GM10248 (cell line): ENCODE results near the gene BDP1.
"Not testable (repeated sequence)": the region's sequence is repeated elsewhere in the genome, so short reads cannot be mapped to it uniquely, and the experiment has no call there.

Experiments
- CTCF ChIA-PET: fragments of 300-600 bp; sonication (Branson Sonifier 250); formaldehyde crosslinking; extraction: SDS; loops from one replicate; lab custom pipeline; 2021; ENCODE audit warnings: antibody characterized with exemption; lab: Yijun Ruan, JAX
- POLR2A ChIA-PET: fragments of 350-650 bp; sonication (Branson Sonifier 250); formaldehyde crosslinking; extraction: SDS; loops from one replicate; lab custom pipeline; 2020; ENCODE audit warnings: antibody characterized with exemption; lab: Yijun Ruan, JAX
- DNase-seq: peaks from one replicate; pipeline ENCODE4 v3.0.0; 2012; ENCODE audit errors: extremely low spot score
- CTCF ChIP-seq: IDR thresholded peaks from 2 replicates; pipeline ENCODE4 v1.5.1; 2012; ENCODE audit warnings: mild to moderate bottlenecking, low read depth; ENCODE audit errors: extremely low read depth, missing control alignments, control extremely low read depth

Gene BDP1

GRCh38 chr5:71455427-71456361, at the start of gene BDP1:
Gene BDP1 (plus strand): TSS chr5:71455651. CDS start chr5:71455878, 227 bp downstream.
- CTCF ChIA-PET = interaction anchor here (1.6 kb wide), 2 partner anchors 16 to 21 kb away, joined by 3 to 4 read pairs; no protein-coding TSS in a partner anchor
- TF ChIP-seq CTCF = peak; percentile 17
- POLR2A ChIA-PET = interaction anchor here (1.3 kb wide), 1 partner anchor 22 kb away, joined by 4 read pairs; no protein-coding TSS in a partner anchor
- DNase-seq = peak; percentile 94

- CTCF ChIA-PET, POLR2A ChIA-PET, DNase-seq: not testable (repeated sequence)
These were observed 45.4 kb upstream of the BDP1 start for GRCh38 chr5:71410088-71410487.

- POLR2A ChIA-PET, DNase-seq, CTCF ChIA-PET: not testable (repeated sequence)
These were observed 39.8 kb upstream of the BDP1 start for GRCh38 chr5:71415626-71416025.

GRCh38 chr5:71418026-71418425, 37.4 kb upstream of the BDP1 start:
- POLR2A ChIA-PET, DNase-seq, CTCF ChIA-PET: not testable (repeated sequence)

- DNase-seq, CTCF ChIA-PET, POLR2A ChIA-PET: not testable (repeated sequence)
These were observed 34.2 kb upstream of the BDP1 start for GRCh38 chr5:71421278-71421677.

GRCh38 chr5:71423896-71424295, 31.6 kb upstream of the BDP1 start:
- POLR2A ChIA-PET, CTCF ChIA-PET, DNase-seq: not testable (repeated sequence)

- DNase-seq, POLR2A ChIA-PET, CTCF ChIA-PET: not testable (repeated sequence)
These were observed 28.6 kb upstream of the BDP1 start for GRCh38 chr5:71426686-71427474.

GRCh38 chr5:71432410-71432809, 23.0 kb upstream of the BDP1 start:
- CTCF ChIA-PET, POLR2A ChIA-PET: not testable (repeated sequence)

GRCh38 chr5:71434825-71435224, 20.6 kb upstream of the BDP1 start:
- POLR2A ChIA-PET, DNase-seq, CTCF ChIA-PET: not testable (repeated sequence)

More at GRCh38 chr5:71432410-71432809, 23.0 kb upstream of the BDP1 start:
- not testable (repeated sequence) for DNase-seq

GRCh38 chr5:71441564-71441963, 13.9 kb upstream of the BDP1 start:
- CTCF ChIA-PET, POLR2A ChIA-PET, DNase-seq: not testable (repeated sequence)

- CTCF ChIA-PET, DNase-seq, POLR2A ChIA-PET: not testable (repeated sequence)
These were observed 11.6 kb upstream of the BDP1 start for GRCh38 chr5:71443891-71444290.

- POLR2A ChIA-PET, CTCF ChIA-PET, DNase-seq: not testable (repeated sequence)
These were observed 10.4 kb upstream of the BDP1 start for GRCh38 chr5:71445015-71445414.

- CTCF ChIA-PET, POLR2A ChIA-PET, DNase-seq: not testable (repeated sequence)
These were observed 9.8 kb upstream of the BDP1 start for GRCh38 chr5:71445523-71446152.

GRCh38 chr5:71446540-71447216, 8.8 kb upstream of the BDP1 start:
- POLR2A ChIA-PET, DNase-seq: not testable (repeated sequence)

More at GRCh38 chr5:71446540-71447216, 8.8 kb upstream of the BDP1 start:
- CTCF ChIA-PET = not testable (repeated sequence)
